Astrocyte of the cerebellum (primary cell): ENCODE data around the gene TXNDC11.

Source experiments
- DNase-seq: peaks from one replicate; pipeline ENCODE4 v3.0.0-alpha.2; 2011; ENCODE audit warnings: low read depth
- H3K4me3 ChIP-seq: 2 replicates; pipeline ENCODE4 v1.5.1; 2011; ENCODE audit warnings: mild to moderate bottlenecking, low read depth, low read length, moderate library complexity
- in situ Hi-C: cut with HindIII; loops from 2 replicates; pipeline ENCODE4 v1.10.0; 2017; ENCODE audit warnings: low sequenced_read_pairs
- TF ChIP-seq, protein P1 (sequence below): IDR thresholded peaks from 2 replicates; pipeline ENCODE4 v1.5.1; 2012; ENCODE audit warnings: low read length, low read depth, moderate library complexity, mild to moderate bottlenecking; ENCODE audit errors: missing control alignments

Gene TXNDC11

DNA sequence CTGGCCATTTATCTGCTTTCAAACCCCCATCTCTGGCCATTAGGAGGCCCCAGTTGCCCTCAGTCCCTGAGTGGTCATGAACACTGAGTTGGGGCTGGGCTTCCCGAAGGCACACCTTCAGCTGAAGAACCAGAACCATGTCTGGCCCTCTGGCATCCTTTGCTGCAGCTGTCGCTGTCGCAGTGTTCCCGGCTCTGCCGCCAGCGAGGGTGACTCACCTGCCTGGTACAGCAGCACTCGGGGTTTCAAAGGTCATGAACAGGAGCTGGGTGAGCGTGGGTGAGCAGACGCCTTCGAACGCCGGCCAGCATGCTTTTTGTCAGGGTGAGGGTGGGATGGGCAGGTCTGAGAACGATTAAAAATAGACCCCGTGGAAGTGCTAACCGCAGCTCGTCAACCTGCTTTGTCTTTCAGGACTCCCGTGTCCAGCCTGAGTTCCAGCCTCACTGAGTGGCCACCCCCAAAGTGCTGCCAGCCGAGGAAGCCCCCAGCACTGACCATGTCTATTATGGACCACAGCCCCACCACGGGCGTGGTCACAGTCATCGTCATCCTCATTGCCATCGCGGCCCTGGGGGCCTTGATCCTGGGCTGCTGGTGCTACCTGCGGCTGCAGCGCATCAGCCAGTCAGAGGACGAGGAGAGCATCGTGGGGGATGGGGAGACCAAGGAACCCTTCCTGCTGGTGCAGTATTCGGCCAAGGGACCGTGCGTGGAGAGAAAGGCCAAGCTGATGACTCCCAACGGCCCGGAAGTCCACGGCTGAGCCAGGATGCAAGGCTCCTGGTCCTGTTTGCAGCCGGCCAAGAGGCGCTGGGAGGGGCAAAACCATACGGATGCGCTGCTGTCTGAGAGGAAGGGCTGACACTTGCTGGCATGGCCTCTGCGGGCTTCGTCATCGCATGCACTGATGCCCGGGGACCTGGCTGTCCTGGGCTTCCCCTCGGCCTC is 66.8 kb downstream of the TXNDC11 start:
- no peak overlapping the region for H3K4me3 ChIP-seq
- in situ Hi-C loops, result no loop called here
- TF ChIP-seq, protein P1, sequence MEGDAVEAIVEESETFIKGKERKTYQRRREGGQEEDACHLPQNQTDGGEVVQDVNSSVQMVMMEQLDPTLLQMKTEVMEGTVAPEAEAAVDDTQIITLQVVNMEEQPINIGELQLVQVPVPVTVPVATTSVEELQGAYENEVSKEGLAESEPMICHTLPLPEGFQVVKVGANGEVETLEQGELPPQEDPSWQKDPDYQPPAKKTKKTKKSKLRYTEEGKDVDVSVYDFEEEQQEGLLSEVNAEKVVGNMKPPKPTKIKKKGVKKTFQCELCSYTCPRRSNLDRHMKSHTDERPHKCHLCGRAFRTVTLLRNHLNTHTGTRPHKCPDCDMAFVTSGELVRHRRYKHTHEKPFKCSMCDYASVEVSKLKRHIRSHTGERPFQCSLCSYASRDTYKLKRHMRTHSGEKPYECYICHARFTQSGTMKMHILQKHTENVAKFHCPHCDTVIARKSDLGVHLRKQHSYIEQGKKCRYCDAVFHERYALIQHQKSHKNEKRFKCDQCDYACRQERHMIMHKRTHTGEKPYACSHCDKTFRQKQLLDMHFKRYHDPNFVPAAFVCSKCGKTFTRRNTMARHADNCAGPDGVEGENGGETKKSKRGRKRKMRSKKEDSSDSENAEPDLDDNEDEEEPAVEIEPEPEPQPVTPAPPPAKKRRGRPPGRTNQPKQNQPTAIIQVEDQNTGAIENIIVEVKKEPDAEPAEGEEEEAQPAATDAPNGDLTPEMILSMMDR, result no peak
- DNase-seq, result no peak

DNA sequence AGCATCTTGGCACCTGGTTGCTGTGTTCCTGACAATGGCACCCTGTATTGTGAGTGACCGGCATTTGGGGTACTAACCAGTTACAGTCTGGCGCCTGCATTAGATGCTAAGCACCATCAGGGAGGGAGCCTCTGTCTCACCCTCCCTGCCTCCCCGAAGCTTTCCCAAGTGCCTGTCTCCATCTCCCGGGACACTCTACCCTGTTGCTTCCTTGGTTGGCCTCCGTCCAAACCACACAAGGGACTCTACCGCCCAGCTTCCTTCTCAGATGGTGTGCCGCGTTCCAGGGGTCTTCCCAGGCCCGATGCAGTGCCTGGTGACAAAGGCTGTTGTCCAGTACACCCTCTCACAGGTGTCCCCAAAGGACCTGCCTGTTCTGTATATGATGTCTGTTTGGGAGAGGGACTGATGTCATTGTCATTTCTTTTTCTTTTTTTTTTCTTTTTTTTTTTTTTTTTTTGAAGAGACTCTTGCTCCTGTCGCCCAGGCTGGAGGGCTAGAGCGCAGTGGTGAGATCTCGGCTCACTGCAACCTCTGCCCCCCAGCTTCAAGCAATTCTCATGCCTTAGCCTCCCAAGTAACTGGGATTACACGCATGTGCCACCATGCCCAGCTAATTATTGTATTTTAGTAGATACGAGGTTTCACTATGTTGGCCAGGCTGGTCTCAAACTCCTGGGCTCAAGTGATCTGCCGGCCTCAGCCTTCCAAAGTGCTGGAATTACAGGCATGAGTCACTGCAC is 67.7 kb downstream of the TXNDC11 start:
- TF ChIP-seq, protein P1, result no peak
- in situ Hi-C loops, result loop anchor here (5.0 kb wide), 1 partner anchor 67 kb away; the partner anchor contains the start of gene TXNDC11
- no peak for DNase-seq
- H3K4me3 ChIP-seq, result no peak overlapping the region

DNA sequence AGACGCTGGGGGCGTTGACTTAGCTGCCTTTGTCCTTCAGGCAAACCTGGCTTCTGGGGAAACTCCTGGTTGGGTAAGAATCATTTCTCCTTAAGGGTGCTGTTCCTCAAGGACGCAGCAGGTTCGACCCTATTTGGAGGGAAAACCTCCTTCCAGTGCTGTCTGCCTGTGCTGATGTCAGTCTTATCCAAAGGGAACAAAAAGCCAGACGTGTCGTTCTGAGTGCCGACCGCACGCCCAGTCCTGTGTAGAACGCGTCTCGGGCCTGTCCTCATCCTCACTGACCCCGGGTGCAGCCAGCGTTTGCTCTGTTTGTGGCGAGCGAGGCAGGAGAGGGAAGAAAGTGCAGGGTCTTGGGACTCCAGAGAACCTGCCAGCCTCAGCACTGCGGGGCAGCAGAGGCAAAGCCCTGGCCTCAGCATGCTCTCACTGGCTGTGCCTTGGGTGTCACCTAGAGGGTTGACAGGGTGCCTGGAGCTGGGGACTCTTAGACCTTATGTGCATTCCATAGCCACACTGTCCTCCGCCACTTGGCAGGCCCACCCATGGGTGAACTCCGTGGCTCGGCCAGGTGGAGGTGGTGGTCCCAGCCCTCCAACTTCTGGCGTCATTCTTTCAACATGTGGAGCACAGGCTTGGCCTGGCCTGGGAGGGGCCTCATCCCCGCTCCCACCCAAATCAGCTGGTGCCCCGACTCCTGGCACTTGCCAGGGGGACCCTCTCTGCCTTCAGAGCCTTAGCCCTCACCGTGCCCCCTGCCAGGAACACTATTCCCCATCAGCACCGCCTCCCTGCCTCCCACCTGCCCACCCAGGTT is 68.4 kb downstream of the TXNDC11 start:
- TF ChIP-seq, protein P1, result no peak
- in situ Hi-C loops, result loop anchor here (5.0 kb wide), 1 partner anchor 68 kb away; the partner anchor contains the start of gene TXNDC11
- no peak overlapping the region for H3K4me3 ChIP-seq
- DNase-seq, result no peak

DNA sequence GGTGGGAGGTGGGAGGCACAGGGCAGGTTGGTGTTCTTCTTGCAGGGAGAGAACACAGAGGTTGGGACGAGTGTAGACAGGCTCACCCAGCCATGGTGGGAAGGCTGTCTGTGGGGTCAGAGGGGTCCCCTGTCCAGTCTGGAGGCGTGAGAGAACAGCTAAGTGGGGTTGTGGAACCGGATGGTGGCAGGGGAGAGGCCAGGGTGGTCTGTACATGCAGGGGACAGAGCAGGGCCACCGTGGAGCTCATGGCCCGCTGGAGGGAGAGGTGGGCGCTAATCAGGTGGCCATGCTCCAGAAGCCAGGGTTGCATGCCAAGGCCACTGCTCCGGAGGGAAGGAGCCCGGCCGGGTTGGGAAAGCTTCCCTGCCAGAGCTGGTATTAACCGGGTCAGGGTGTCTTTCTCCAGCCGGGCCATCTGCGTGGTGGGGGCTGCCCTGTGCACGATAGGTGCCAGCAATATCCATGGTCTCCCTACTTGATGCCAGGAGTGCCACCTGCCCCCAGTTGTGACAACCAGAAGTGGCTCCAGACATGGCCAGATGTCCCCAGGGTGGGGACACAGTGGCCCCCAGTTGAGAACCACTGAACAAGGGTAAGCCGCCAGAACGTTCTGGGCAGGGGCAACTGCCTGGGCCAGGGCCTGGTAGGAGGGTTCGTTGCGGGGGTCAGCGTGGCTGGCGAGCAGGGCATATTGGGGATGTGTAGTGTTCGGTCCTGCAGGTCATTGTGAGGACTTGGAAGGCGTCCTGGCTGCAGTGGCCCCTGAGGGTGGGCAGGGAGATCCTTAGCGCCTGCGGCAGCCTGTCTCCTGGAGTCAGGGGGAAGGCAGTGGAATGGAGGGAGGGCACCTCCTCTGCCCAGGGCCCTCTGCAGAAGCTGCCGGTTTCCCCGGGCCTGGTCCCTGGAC is 69.3 kb downstream of the TXNDC11 start:
- TF ChIP-seq, protein P1, result no peak
- no peak for DNase-seq
- in situ Hi-C loops, result loop anchor here (5.0 kb wide), 1 partner anchor 69 kb away; the partner anchor contains the start of gene TXNDC11
- H3K4me3 ChIP-seq, result no peak overlapping the region

DNA sequence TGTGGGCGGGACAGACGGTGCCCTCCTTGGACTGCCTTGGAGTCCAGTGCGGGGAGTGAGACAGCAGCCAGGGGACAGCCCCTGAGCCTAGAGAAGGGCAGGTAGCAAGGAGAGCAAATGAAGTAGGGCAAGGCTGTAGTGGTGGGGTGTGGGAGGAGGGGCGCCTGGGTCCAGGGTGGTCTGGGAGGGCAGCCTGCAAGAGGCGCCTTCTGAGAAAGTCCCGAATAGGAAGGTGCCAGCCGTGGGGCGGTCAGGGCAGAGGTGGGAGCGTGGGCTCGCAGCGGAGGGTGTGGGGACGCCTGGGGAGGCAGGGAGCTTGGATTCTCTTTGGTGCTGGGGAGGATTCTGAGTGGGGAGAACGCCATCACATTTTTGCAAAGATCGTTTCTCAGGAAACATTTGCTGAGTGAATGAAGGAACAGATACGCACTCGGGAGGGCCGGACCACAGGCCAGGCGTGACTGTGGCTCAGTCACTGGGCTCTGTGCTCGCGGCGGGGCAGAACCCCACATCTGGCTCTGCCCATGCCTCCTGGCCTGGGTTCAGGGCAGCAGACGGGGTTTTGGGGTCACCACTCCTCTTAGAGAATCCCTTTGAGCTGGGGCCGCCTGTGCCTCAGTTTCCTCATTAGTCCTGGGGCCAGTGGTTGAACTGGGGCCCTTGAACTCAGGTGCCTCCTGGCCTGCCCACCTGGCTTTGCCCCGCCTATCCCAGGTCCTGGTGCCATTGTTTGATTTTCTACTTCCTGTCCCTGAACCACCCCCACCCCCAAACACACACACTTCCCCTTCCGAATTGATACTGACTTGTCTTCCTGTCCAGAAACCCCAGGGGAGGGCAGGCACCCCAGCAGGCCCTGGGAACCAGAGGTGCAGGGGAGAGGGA is 70.2 kb downstream of the TXNDC11 start:
- TF ChIP-seq, protein P1, result no peak
- DNase-seq, result no peak
- H3K4me3 ChIP-seq, result no peak overlapping the region

More for the DNA sequence above, 70.2 kb downstream of the TXNDC11 start:
- in situ Hi-C loops, result loop anchor here (5.0 kb wide), 1 partner anchor 70 kb away; the partner anchor contains the start of gene TXNDC11
